ENCODE measurements around the gene TNN.

DNA sequence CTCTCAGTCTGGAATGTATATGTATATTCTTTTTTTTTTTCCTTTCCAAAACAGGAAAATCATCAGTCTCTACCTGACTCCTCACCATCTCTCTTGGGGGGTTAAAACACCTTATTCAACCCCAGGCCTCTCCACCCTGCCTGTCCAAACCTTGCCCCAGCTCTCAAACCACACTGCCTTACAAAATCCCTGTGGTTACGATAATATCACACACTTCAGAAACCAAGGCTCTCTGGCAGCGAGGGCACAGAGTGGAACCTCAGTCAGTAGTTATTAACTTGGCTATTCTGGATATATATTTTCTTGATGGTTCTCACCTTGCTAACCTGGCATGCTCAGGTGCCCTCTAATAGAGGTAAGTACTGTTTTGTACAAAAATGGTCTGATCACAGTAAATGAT is 100.2 kb downstream of the TNN start:
- TF ChIP-seq EZH2 (IDR thresholded peaks at IDR 0.05; ENCODE audit: low read length) (no peak), CTCF (optimal IDR thresholded peaks at IDR 0.05 in 1 of 3, IDR thresholded peaks at IDR 0.05 in 1 of 3, conservative IDR thresholded peaks at IDR 0.05 in 1 of 3; ENCODE audit: extremely low read depth in 1 of 3, insufficient read depth in 2 of 3, low read length in 3 of 3) (no peak)

All from keratinocyte (primary cell).